Measurements from ENCODE around the gene NEGR1.

The NEGR1 gene

GRCh38 chr1:71603044-71603776, 679.1 kb downstream of the NEGR1 start:
- no peak for DNase-seq
- H3K27ac ChIP-seq (ENCODE audit: insufficient read depth, low read length, poor library complexity, severe bottlenecking), result no peak overlapping the region
- H3K4me3 ChIP-seq (ENCODE audit: insufficient read depth, low read depth, low read length, poor library complexity, severe bottlenecking), result no peak overlapping the region

GRCh38 chr1:71600023-71600422, 682.3 kb downstream of the NEGR1 start:
- Histone ChIP-seq H3K36me3 (ENCODE audit: control insufficient read depth, insufficient read depth, low read length) (no peaks in the 10 kb centered on the region), H3K27ac (ENCODE audit: insufficient read depth, low read length, poor library complexity, severe bottlenecking) (no peak overlapping the region), H3K4me3 (ENCODE audit: insufficient read depth, low read depth, low read length, poor library complexity, severe bottlenecking) (no peak overlapping the region), H3K4me1 (ENCODE audit: control insufficient read depth, insufficient read depth, low read length, poor library complexity, severe bottlenecking) (no peaks in the 10 kb centered on the region), H3K27me3 (replicated peaks; ENCODE audit: control insufficient read depth, insufficient read depth, low read length, poor library complexity, severe bottlenecking) (no peaks in the 10 kb centered on the region), H3K9me3 (ENCODE audit: control insufficient read depth, low read length) (no peaks in the 10 kb centered on the region)
- no peak for DNase-seq

More at GRCh38 chr1:71603044-71603776, 679.1 kb downstream of the NEGR1 start:
- H3K36me3 ChIP-seq (ENCODE audit: control insufficient read depth, insufficient read depth, low read length), result no peaks in the 10 kb centered on the region
- H3K4me1 ChIP-seq (ENCODE audit: control insufficient read depth, insufficient read depth, low read length, poor library complexity, severe bottlenecking), result no peaks in the 10 kb centered on the region
- H3K9me3 ChIP-seq (ENCODE audit: control insufficient read depth, low read length), result no peaks in the 10 kb centered on the region
- H3K27me3 ChIP-seq (replicated peaks; ENCODE audit: control insufficient read depth, insufficient read depth, low read length, poor library complexity, severe bottlenecking), result no peaks in the 10 kb centered on the region

- no peak for DNase-seq
- no peak overlapping the region for H3K27ac ChIP-seq (ENCODE audit: insufficient read depth, low read length, poor library complexity, severe bottlenecking)
- no peaks in the 10 kb centered on the region for H3K4me1 ChIP-seq (ENCODE audit: control insufficient read depth, insufficient read depth, low read length, poor library complexity, severe bottlenecking)
- no peaks in the 10 kb centered on the region for H3K9me3 ChIP-seq (ENCODE audit: control insufficient read depth, low read length)
- H3K36me3 ChIP-seq (ENCODE audit: control insufficient read depth, insufficient read depth, low read length), result no peaks in the 10 kb centered on the region
- no peak overlapping the region for H3K4me3 ChIP-seq (ENCODE audit: insufficient read depth, low read depth, low read length, poor library complexity, severe bottlenecking)
- H3K27me3 ChIP-seq (replicated peaks; ENCODE audit: control insufficient read depth, insufficient read depth, low read length, poor library complexity, severe bottlenecking), result no peaks in the 10 kb centered on the region
These were observed 683.0 kb downstream of the NEGR1 start for GRCh38 chr1:71599306-71599705.

GRCh38 chr1:71593523-71593922, 688.8 kb downstream of the NEGR1 start:
- DNase-seq, result no peak
- Histone ChIP-seq H3K4me3 (ENCODE audit: insufficient read depth, low read depth, low read length, poor library complexity, severe bottlenecking) (no peak overlapping the region), H3K27me3 (replicated peaks; ENCODE audit: control insufficient read depth, insufficient read depth, low read length, poor library complexity, severe bottlenecking) (no peaks in the 10 kb centered on the region), H3K4me1 (ENCODE audit: control insufficient read depth, insufficient read depth, low read length, poor library complexity, severe bottlenecking) (no peaks in the 10 kb centered on the region), H3K36me3 (ENCODE audit: control insufficient read depth, insufficient read depth, low read length) (no peaks in the 10 kb centered on the region), H3K27ac (ENCODE audit: insufficient read depth, low read length, poor library complexity, severe bottlenecking) (no peak overlapping the region), H3K9me3 (ENCODE audit: control insufficient read depth, low read length) (no peaks in the 10 kb centered on the region)

- Histone ChIP-seq H3K36me3 (ENCODE audit: control insufficient read depth, insufficient read depth, low read length) (no peaks in the 10 kb centered on the region), H3K4me1 (ENCODE audit: control insufficient read depth, insufficient read depth, low read length, poor library complexity, severe bottlenecking) (no peaks in the 10 kb centered on the region), H3K9me3 (ENCODE audit: control insufficient read depth, low read length) (no peaks in the 10 kb centered on the region), H3K4me3 (ENCODE audit: insufficient read depth, low read depth, low read length, poor library complexity, severe bottlenecking) (no peak overlapping the region), H3K27ac (ENCODE audit: insufficient read depth, low read length, poor library complexity, severe bottlenecking) (no peak overlapping the region), H3K27me3 (replicated peaks; ENCODE audit: control insufficient read depth, insufficient read depth, low read length, poor library complexity, severe bottlenecking) (no peaks in the 10 kb centered on the region)
- DNase-seq, result no peak
These were observed 689.6 kb downstream of the NEGR1 start for GRCh38 chr1:71592646-71593274.

- no peak overlapping the region for H3K27ac ChIP-seq (ENCODE audit: insufficient read depth, low read length, poor library complexity, severe bottlenecking)
- no peaks in the 10 kb centered on the region for H3K27me3 ChIP-seq (replicated peaks; ENCODE audit: control insufficient read depth, insufficient read depth, low read length, poor library complexity, severe bottlenecking)
- no peak overlapping the region for H3K4me3 ChIP-seq (ENCODE audit: insufficient read depth, low read depth, low read length, poor library complexity, severe bottlenecking)
- H3K9me3 ChIP-seq (ENCODE audit: control insufficient read depth, low read length), result no peaks in the 10 kb centered on the region
- H3K36me3 ChIP-seq (ENCODE audit: control insufficient read depth, insufficient read depth, low read length), result no peaks in the 10 kb centered on the region
- no peaks in the 10 kb centered on the region for H3K4me1 ChIP-seq (ENCODE audit: control insufficient read depth, insufficient read depth, low read length, poor library complexity, severe bottlenecking)
- DNase-seq, result no peak
These were observed 693.3 kb downstream of the NEGR1 start for GRCh38 chr1:71589005-71589404.

- no peak overlapping the region for H3K27ac ChIP-seq (ENCODE audit: insufficient read depth, low read length, poor library complexity, severe bottlenecking)
- H3K4me1 ChIP-seq (ENCODE audit: control insufficient read depth, insufficient read depth, low read length, poor library complexity, severe bottlenecking), result no peaks in the 10 kb centered on the region
- no peaks in the 10 kb centered on the region for H3K36me3 ChIP-seq (ENCODE audit: control insufficient read depth, insufficient read depth, low read length)
- no peaks in the 10 kb centered on the region for H3K27me3 ChIP-seq (replicated peaks; ENCODE audit: control insufficient read depth, insufficient read depth, low read length, poor library complexity, severe bottlenecking)
- no peak for DNase-seq
- no peaks in the 10 kb centered on the region for H3K9me3 ChIP-seq (ENCODE audit: control insufficient read depth, low read length)
- no peak overlapping the region for H3K4me3 ChIP-seq (ENCODE audit: insufficient read depth, low read depth, low read length, poor library complexity, severe bottlenecking)
These were observed 694.4 kb downstream of the NEGR1 start for GRCh38 chr1:71587961-71588360.

- Histone ChIP-seq H3K9me3 (ENCODE audit: control insufficient read depth, low read length) (no peaks in the 10 kb centered on the region), H3K27me3 (replicated peaks; ENCODE audit: control insufficient read depth, insufficient read depth, low read length, poor library complexity, severe bottlenecking) (no peaks in the 10 kb centered on the region), H3K36me3 (ENCODE audit: control insufficient read depth, insufficient read depth, low read length) (no peaks in the 10 kb centered on the region), H3K4me3 (ENCODE audit: insufficient read depth, low read depth, low read length, poor library complexity, severe bottlenecking) (no peak overlapping the region), H3K27ac (ENCODE audit: insufficient read depth, low read length, poor library complexity, severe bottlenecking) (no peak overlapping the region), H3K4me1 (ENCODE audit: control insufficient read depth, insufficient read depth, low read length, poor library complexity, severe bottlenecking) (no peaks in the 10 kb centered on the region)
- no peak for DNase-seq
These were observed 696.3 kb downstream of the NEGR1 start for GRCh38 chr1:71586030-71586429.

GRCh38 chr1:71583756-71584155, 698.6 kb downstream of the NEGR1 start:
- no peaks in the 10 kb centered on the region for H3K36me3 ChIP-seq (ENCODE audit: control insufficient read depth, insufficient read depth, low read length)
- H3K9me3 ChIP-seq (ENCODE audit: control insufficient read depth, low read length), result no peaks in the 10 kb centered on the region
- DNase-seq, result no peak
- no peak overlapping the region for H3K27ac ChIP-seq (ENCODE audit: insufficient read depth, low read length, poor library complexity, severe bottlenecking)
- no peaks in the 10 kb centered on the region for H3K4me1 ChIP-seq (ENCODE audit: control insufficient read depth, insufficient read depth, low read length, poor library complexity, severe bottlenecking)
- no peaks in the 10 kb centered on the region for H3K27me3 ChIP-seq (replicated peaks; ENCODE audit: control insufficient read depth, insufficient read depth, low read length, poor library complexity, severe bottlenecking)
- H3K4me3 ChIP-seq (ENCODE audit: insufficient read depth, low read depth, low read length, poor library complexity, severe bottlenecking), result no peak overlapping the region

- Histone ChIP-seq H3K36me3 (ENCODE audit: control insufficient read depth, insufficient read depth, low read length) (no peaks in the 10 kb centered on the region), H3K9me3 (ENCODE audit: control insufficient read depth, low read length) (no peaks in the 10 kb centered on the region), H3K4me3 (ENCODE audit: insufficient read depth, low read depth, low read length, poor library complexity, severe bottlenecking) (no peak overlapping the region), H3K4me1 (ENCODE audit: control insufficient read depth, insufficient read depth, low read length, poor library complexity, severe bottlenecking) (no peaks in the 10 kb centered on the region), H3K27ac (ENCODE audit: insufficient read depth, low read length, poor library complexity, severe bottlenecking) (no peak overlapping the region), H3K27me3 (replicated peaks; ENCODE audit: control insufficient read depth, insufficient read depth, low read length, poor library complexity, severe bottlenecking) (no peaks in the 10 kb centered on the region)
- DNase-seq, result no peak
These were observed 699.7 kb downstream of the NEGR1 start for GRCh38 chr1:71582673-71583072.

Data from effector memory CD4-positive, alpha-beta T cell (primary cell).